ENCODE measurements around the gene TRAPPC10.

DNA sequence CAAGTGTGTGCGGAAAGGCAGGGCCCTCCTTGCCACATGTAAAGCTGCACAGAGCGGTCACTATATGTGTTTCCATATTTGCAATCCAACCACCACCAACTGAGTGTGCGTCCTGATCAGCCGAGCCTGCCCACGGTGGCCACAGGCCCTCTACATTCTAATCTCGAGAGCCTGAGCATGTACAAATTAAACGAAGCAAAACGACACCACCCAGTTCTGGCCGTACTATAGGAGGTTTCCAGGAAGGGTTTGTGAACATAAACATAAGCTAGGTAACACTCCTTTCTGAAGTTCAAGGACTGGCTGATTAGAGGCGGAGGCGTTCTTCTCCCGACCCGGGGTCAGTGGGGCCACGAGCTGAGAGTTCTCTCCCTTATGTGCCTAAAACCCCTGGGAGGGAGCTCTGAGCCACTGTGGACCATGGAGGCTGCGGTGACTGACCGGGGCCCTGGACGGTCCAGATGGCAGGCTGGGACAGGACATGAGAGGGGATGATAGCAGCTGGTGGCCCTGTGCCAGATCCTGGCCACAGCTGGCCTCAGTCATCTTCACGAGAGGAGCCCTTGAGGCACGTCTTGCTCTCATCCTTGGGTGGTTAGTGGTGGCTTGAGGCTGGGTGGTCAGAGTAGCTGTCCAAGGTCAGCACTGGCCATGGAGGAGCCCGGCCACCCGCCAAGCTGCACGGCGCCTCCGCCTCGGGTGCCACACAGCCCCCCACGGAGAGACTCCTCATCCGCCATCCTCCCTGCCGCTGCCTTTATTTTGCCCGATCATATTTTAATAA lies 39.1 kb upstream of the TRAPPC10 start:
- no peak for TF ChIP-seq CTCF (IDR thresholded peaks at IDR 0.05)
- no peak for TF ChIP-seq POLR2A (IDR thresholded peaks at IDR 0.05)
